Ishikawa (cell line): ENCODE data around the gene KCNQ4.

Source experiments
- CEBPB ChIP-seq: IDR thresholded peaks from 2 replicates; pipeline ENCODE4 v1.6.1; 2012
- CREB1 ChIP-seq: IDR thresholded peaks from 2 replicates; pipeline ENCODE4 v1.6.1; 2012; ENCODE audit warnings: low read depth
- EGR1 ChIP-seq: IDR thresholded peaks from 2 replicates; pipeline ENCODE4 v1.6.1; 2012
- EP300 ChIP-seq: IDR thresholded peaks from 2 replicates; pipeline ENCODE4 v1.6.1; 2012; ENCODE audit warnings: borderline replicate concordance
- FOXM1 ChIP-seq: IDR thresholded peaks from 2 replicates; pipeline ENCODE4 v1.6.1; 2012; ENCODE audit warnings: low read depth, borderline replicate concordance
- NFIC ChIP-seq: IDR thresholded peaks from 2 replicates; pipeline ENCODE4 v1.6.1; 2012
- RAD21 ChIP-seq: IDR thresholded peaks from 2 replicates; pipeline ENCODE4 v1.6.1; 2012; ENCODE audit warnings: low read depth
- REST ChIP-seq: IDR thresholded peaks from 2 replicates; pipeline ENCODE4 v1.6.1; 2012; ENCODE audit warnings: low read depth, mild to moderate bottlenecking
- TAF1 ChIP-seq: IDR thresholded peaks from 2 replicates; pipeline ENCODE4 v1.6.1; 2012; ENCODE audit warnings: low read depth, mild to moderate bottlenecking
- TCF12 ChIP-seq: IDR thresholded peaks from 2 replicates; pipeline ENCODE4 v1.6.1; 2012; ENCODE audit warnings: low read depth
- TEAD4 ChIP-seq: IDR thresholded peaks from 2 replicates; pipeline ENCODE4 v1.6.1; 2012
- USF1 ChIP-seq: IDR thresholded peaks from 2 replicates; pipeline ENCODE4 v1.6.1; 2012
- YY1 ChIP-seq: IDR thresholded peaks from 2 replicates; pipeline ENCODE4 v1.6.1; 2012; ENCODE audit warnings: low read depth
- ZBTB7A ChIP-seq: IDR thresholded peaks from 2 replicates; pipeline ENCODE4 v1.6.1; 2012; ENCODE audit warnings: low read depth
- TF ChIP-seq, protein P1 (sequence below): IDR thresholded peaks from 2 replicates; pipeline ENCODE4 v1.6.1; 2012

KCNQ4 gene

GRCh38 chr1:40857737-40858136 is 74.2 kb downstream of the KCNQ4 start:
- TF ChIP-seq CREB1: no peak
- TF ChIP-seq YY1: no peak
- no peak for TF ChIP-seq EP300
- TF ChIP-seq TAF1: no peak
- no peak for TF ChIP-seq REST

DNA sequence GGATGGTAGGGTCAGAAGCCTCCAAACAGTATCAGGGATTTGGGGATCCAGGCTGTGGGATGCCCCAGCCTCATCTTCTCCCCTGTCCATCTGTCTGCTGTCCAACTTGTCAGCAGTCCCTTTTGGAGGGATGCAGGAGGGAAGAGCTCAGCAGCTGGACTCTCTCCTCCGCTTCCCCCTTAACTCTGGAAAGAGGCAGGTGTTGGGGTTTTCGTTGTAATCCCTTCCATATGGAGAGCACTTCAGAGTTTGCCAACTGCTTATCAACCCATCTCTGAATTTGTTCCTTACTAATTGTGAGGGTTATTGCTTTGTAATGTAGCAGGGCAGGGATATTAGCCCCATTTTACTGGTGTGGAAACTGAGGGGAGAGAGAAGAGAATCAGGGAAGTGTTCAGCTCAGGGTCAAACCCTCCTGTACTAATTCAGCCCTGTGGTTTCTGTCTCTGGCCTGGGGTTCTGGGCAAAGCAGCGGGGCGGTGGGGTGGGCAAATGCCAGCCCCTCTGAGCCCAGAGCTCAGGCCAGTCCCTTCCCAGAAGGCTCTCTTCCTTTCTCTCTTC is 75.3 kb downstream of the KCNQ4 start:
- TF ChIP-seq CEBPB: no peak
- TF ChIP-seq, protein P1, sequence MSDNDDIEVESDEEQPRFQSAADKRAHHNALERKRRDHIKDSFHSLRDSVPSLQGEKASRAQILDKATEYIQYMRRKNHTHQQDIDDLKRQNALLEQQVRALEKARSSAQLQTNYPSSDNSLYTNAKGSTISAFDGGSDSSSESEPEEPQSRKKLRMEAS: no peak

- TF ChIP-seq FOXM1 (no peak), USF1 (no peak), REST (no peak), EGR1 (no peak), NFIC (no peak), CEBPB (no peak), YY1 (no peak), TCF12 (no peak), RAD21 (no peak), ZBTB7A (no peak)
Observed at GRCh38 chr1:40860706-40861223, 77.2 kb downstream of the KCNQ4 start.

DNA sequence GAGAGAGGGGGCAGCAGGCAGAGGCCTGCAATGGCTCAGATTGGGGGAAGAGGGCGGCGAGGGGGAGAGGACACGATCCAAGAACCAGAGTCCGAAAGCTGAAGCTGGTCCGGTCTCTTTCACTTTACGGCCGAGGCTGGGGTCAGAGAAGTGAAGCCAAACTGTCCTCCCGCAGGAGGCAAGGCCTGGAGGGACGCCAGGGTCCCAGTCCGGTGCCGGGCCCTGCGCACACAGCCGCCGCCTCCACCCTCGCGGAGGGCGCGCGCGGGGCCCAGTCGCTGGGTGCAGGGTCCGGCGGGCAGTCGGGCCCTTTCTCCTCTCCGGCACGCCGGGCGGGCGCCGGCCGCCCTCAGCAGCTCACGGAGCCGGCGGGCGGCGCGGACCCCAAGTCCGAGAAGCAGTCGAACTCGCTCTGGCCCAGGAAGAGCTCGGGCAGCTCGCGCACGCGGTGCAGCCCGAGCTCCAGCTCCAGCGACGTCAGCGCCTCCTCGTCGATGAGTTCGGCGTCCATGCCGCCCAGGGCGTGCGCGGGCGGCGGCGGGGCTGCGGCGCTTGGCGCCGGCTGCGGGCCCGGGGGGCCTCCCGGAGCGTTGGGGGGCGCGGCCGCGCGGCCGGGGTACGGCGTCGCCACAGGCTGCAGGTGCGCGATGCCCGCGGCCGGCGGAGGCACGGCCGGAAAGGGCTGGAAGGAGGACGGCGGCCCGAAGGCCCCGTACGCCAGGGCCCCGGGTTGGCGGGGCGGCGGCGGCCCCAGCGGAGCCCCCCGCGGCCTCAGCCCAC is 77.8 kb downstream of the KCNQ4 start:
- TF ChIP-seq TCF12 (no peak), NFIC (no peak), EGR1 (no peak), EP300 (no peak), FOXM1 (no peak), TEAD4 (no peak), TAF1 (no peak), USF1 (no peak), RAD21 (no peak), REST (no peak), YY1 (no peak), ZBTB7A (no peak), CREB1 (no peak), CEBPB (no peak)
- TF ChIP-seq, protein P1: no peak
